Measurements from ENCODE around the gene HECTD2.
"Not testable (repeated sequence)": the region's sequence is repeated elsewhere in the genome, so short reads cannot be mapped to it uniquely, and the experiment has no call there.

Gene HECTD2

DNA sequence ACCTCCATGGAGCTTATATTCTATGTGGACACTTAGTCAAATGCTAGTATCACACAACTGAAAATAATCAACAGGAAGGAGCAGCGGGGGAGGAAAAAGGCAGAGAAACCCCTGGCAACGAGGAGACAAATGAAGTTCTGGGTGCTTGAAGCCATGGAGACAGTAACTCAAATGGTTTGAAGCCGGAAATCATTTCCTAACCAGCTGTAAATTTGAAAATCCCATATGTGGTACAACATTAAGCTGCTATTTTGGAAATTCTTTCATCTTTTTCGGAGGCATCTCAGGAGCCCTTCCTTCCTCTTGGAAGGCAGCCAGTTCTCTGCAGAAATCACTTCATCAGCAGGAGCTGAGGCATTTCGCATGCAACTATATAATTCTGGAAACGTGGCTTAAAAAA, 131.3 kb downstream of the HECTD2 start:
- no peak for DNase-seq

GRCh38 chr10:91545384-91545783, 135.2 kb downstream of the HECTD2 start:
- no peak for DNase-seq

DNA sequence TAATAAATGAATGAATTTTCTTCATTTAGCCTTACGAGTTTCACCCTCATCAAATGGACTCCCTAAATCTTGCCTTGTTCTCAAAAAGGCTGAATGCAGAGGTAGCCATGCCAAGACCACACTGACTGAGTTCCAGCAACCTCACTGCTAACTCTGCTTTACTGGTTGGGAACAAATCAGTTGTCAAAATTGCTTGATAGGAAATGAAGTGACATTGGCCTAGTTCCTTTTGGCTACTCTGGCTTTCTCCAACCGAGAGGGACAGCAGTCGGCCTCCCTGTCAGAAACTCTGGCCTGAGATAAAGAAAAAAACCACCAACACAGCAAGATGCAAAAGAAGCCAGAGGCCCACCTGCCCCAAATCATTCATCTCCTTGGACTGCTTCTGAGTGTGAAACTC, 135.7 kb downstream of the HECTD2 start:
- no peak for DNase-seq

- no peak for DNase-seq
Observed at GRCh38 chr10:91549262-91549661, 139.1 kb downstream of the HECTD2 start.

DNA sequence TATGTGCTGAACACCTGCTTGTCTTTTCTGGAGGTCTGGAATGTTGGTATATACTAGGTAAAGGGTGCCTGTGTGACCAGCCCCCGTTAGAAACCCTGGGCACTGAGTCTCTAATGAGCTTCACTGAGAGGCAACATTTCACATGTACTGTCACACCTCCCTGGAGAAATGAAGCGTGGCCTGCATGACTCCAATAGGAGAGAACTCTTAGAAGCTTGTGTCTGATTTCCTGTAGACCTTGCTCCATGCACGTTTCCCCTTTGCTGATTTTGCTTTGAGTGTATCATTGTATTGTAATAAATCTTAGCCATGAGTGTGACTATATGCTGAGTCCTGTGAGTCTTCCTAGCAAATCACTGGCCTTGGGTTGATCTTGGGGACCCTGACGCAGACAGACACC, 139.9 kb downstream of the HECTD2 start:
- no peak for DNase-seq

- no peak for DNase-seq
Observed at GRCh38 chr10:91551856-91552255, 141.7 kb downstream of the HECTD2 start.

- no peak for DNase-seq
Observed at GRCh38 chr10:91552274-91553095, 142.3 kb downstream of the HECTD2 start.

- DNase-seq: no peak
Observed at GRCh38 chr10:91555455-91555854, 145.3 kb downstream of the HECTD2 start.

DNA sequence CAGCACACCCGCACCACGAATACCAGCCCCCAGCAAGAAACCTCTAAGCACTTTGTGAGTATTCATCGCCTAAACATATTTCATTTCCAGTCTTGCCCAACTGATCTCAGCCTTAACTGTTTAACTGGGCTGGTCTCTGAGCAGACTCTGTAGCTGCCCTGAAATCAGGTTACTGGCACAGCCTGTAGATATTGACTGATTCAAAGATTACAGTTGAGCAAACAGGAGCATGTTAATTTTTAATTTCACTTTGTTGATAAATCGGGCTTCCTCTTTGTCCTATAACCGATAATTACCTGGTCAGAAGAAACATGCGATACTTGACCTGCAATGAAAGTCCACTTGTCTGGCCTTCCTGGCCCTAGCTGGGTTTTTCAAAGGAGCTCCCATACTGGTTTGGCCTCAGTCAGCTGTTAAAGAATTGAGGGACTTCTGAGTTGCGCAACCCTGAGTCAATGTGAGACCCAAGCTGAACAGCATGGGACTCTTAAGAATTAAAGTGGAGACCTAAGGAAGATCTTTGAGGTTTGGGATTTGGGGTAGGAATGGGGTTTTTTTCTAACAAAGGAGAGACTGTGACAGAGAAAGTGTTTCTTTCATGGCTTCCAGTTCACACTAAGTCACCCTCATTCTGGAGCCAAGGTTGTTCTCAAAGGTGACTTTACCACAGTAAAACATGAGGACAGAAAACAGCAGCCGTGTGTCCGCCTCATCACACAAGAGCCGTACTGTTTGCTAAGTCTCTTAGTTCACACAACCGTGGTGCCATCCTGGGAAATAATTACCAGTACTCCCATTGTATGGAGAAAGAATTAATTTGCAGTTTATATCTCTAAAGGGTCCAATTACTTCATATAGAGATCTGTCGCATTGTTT, 146.8 kb downstream of the HECTD2 start:
- no peak for DNase-seq

GRCh38 chr10:91557651-91558111, 147.5 kb downstream of the HECTD2 start:
- no peak for DNase-seq

- DNase-seq: no peak
Observed at GRCh38 chr10:91558473-91558872, 148.3 kb downstream of the HECTD2 start.

GRCh38 chr10:91559169-91559568, 149.0 kb downstream of the HECTD2 start:
- DNase-seq: no peak

GRCh38 chr10:91559750-91560149, 149.6 kb downstream of the HECTD2 start:
- DNase-seq: no peak

- DNase-seq: not testable (repeated sequence)
Observed at GRCh38 chr10:91560827-91561226, 150.7 kb downstream of the HECTD2 start.

DNA sequence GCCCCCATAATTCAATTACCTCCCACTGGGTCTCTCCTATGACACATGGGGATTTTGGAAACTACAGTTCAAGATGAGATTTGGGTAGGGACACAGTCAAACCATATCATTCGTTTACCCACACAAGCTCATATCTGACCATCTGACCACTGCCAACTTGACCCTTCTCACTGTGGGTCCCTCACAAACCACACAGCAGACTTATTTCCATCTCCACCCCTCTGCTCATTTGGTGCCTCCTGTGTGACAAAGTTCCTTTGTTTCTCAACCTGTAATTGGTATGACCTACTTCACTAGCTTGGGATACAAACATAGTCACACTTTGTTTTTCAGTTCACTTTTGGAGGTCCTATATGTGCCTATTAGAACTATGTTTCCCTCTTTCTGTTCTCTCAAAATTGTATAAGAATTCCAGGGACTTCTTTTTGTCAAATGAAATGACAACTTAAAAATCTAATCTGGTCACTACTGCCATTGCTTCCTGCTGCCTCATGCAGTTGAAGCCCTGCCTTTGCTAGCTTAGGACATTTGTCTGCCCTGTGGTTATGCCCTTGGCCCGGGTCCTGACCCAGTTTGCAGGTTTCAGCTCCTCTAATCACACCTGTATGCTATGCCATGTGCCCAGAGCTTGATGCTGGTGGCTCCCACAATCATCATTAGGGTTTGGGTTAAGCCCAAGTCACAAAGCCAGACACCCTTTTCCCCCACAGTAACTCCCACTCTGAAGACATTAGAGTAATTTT, 152.9 kb downstream of the HECTD2 start:
- no peak for DNase-seq

GRCh38 chr10:91564026-91564425, 153.9 kb downstream of the HECTD2 start:
- no peak for DNase-seq

Measured in T-helper 9 cell (primary cell).